Mucosa of gallbladder (tissue), 1 donor: ENCODE measurements around the gene TCIRG1. TPM values are rescaled to one million over a fixed set of nuclear protein-coding genes. Genes with fewer than 3 reads are reported as not detected.
"Not testable (repeated sequence)": the region's sequence is repeated elsewhere in the genome, so short reads cannot be mapped to it uniquely, and the experiment has no call there.

ENCODE experiments used
- DNase-seq: peaks from one replicate; pipeline ENCODE4 v3.0.0-alpha.2; 2020; ENCODE audit warnings: low spot score
- total RNA-seq: library from RNA; stranded (reverse); gene quantifications from one replicate; pipeline ENCODE4 v1.2.1, GENCODE V29; 2021
- donor health status: DM: no; HTN: no; CAD: no.

The TCIRG1 gene
- 151 TPM for total RNA-seq

- DNase-seq, result peak; percentile 86
Observed at GRCh38 chr11:68038718-68039525, at the start of gene TCIRG1. TSS of gene TCIRG1 (plus strand) at chr11:68039025. CDS start at chr11:68041272, 2,247 bp downstream.

GRCh38 chr11:67990546-67991346, 48.1 kb upstream of the TCIRG1 start:
- not testable (repeated sequence) for DNase-seq

- DNase-seq, result not testable (repeated sequence)
Observed at GRCh38 chr11:67991347-67992121, 47.3 kb upstream of the TCIRG1 start.

GRCh38 chr11:67993821-67994220, 45.0 kb upstream of the TCIRG1 start:
- not testable (repeated sequence) for DNase-seq

GRCh38 chr11:67994387-67994786, 44.4 kb upstream of the TCIRG1 start:
- DNase-seq, result not testable (repeated sequence)

GRCh38 chr11:67995129-67995528, 43.7 kb upstream of the TCIRG1 start:
- not testable (repeated sequence) for DNase-seq

- DNase-seq, result not testable (repeated sequence)
Observed at GRCh38 chr11:67995579-67995978, 43.2 kb upstream of the TCIRG1 start.

GRCh38 chr11:67996051-67996450, 42.8 kb upstream of the TCIRG1 start:
- DNase-seq, result no peak

GRCh38 chr11:67996622-67997474, 42.0 kb upstream of the TCIRG1 start:
- DNase-seq, result peak; percentile 90

GRCh38 chr11:67997475-67997921, 41.3 kb upstream of the TCIRG1 start:
- no peak for DNase-seq

- no peak for DNase-seq
Observed at GRCh38 chr11:67998150-67999045, 40.4 kb upstream of the TCIRG1 start.

GRCh38 chr11:67999201-67999629, 39.6 kb upstream of the TCIRG1 start:
- DNase-seq, result no peak

GRCh38 chr11:67999704-68000103, 39.1 kb upstream of the TCIRG1 start:
- DNase-seq, result no peak

- no peak for DNase-seq
Observed at GRCh38 chr11:68002575-68002937, 36.3 kb upstream of the TCIRG1 start.

GRCh38 chr11:68002938-68003845, 35.6 kb upstream of the TCIRG1 start:
- peak; percentile 53 for DNase-seq

- peak; percentile 90 for DNase-seq
Observed at GRCh38 chr11:68003846-68004550, 34.8 kb upstream of the TCIRG1 start, which contains the start of gene UNC93B1. TSS of gene UNC93B1 (minus strand) at chr11:68004097. CDS start at chr11:68004043, 54 bp downstream.

- no peak for DNase-seq
Observed at GRCh38 chr11:68004551-68005335, 34.1 kb upstream of the TCIRG1 start.
